Keratinocyte (primary cell): ENCODE measurements around the gene MFSD11. TPM values are rescaled to one million over a fixed set of nuclear protein-coding genes. Genes with fewer than 3 reads are reported as not detected.

Experiments
- DNase-seq: peaks from one replicate; pipeline ENCODE4 v3.0.0-alpha.2; 2011; ENCODE audit warnings: low read depth, missing footprints, low spot score
- FAIRE-seq: peaks from 2 replicates; lab custom pipeline; 2011; peaks lifted over from hg19 to GRCh38; lab: Jason Lieb, UNC
- H2AFZ ChIP-seq: 2 replicates; pipeline ENCODE4 v1.6.0; 2012; ENCODE audit warnings: low read length, control low read depth, inconsistent platforms; ENCODE audit not compliant: control insufficient read depth
- H3K27ac ChIP-seq: 2 replicates; pipeline ENCODE4 v1.5.1; 2011; ENCODE audit warnings: low read length; ENCODE audit not compliant: control insufficient read depth, insufficient read depth
- H3K27me3 ChIP-seq: 3 replicates; pipeline ENCODE4 v1.6.0; 2011; ENCODE audit warnings: low read length; ENCODE audit not compliant: control insufficient read depth, insufficient read depth; ENCODE audit errors: extremely low read depth
- H3K36me3 ChIP-seq, 2 experiments: 2 replicates in 1 of 2; 3 replicates in 1 of 2; pipeline ENCODE4 v1.5.1; 2011; ENCODE audit warnings: low read length in 2 of 2, mild to moderate bottlenecking in 1 of 2; ENCODE audit not compliant: control insufficient read depth in 2 of 2, insufficient read depth in 2 of 2; ENCODE audit errors: extremely low read depth in 1 of 2
- H3K4me1 ChIP-seq: 3 replicates; pipeline ENCODE4 v1.5.1; 2011; ENCODE audit warnings: low read length; ENCODE audit not compliant: control insufficient read depth, insufficient read depth; ENCODE audit errors: extremely low read depth
- H3K4me2 ChIP-seq: 3 replicates; pipeline ENCODE4 v1.6.0; 2011; ENCODE audit warnings: low read depth, low read length; ENCODE audit not compliant: control insufficient read depth, insufficient read depth; ENCODE audit errors: extremely low read depth
- H3K4me3 ChIP-seq, 3 experiments: fragments of 200-600 bp in 1 of 3; sonication (generic) in 1 of 3; 2 replicates in 2 of 3; 3 replicates in 1 of 3; pipeline ENCODE4 v1.5.1; 2011 to 2016; ENCODE audit warnings: low read length in 3 of 3, mild to moderate bottlenecking in 3 of 3, control low read depth in 2 of 3, inconsistent platforms in 1 of 3, low read depth in 1 of 3, mixed read lengths in 1 of 3, mixed run types in 1 of 3, moderate library complexity in 1 of 3; ENCODE audit not compliant: control insufficient read depth in 2 of 3, insufficient read depth in 2 of 3; ENCODE audit errors: extremely low read depth in 1 of 3
- H3K79me2 ChIP-seq: 2 replicates; pipeline ENCODE4 v1.6.0; 2012; ENCODE audit warnings: low read length; ENCODE audit not compliant: control insufficient read depth, insufficient read depth
- H3K9ac ChIP-seq: 3 replicates; pipeline ENCODE4 v1.6.0; 2011; ENCODE audit warnings: low read length; ENCODE audit not compliant: control insufficient read depth, insufficient read depth; ENCODE audit errors: extremely low read depth
- H3K9me1 ChIP-seq: 3 replicates; pipeline ENCODE4 v1.6.0; 2011; ENCODE audit warnings: low read length; ENCODE audit not compliant: control insufficient read depth, insufficient read depth; ENCODE audit errors: extremely low read depth
- H3K9me3 ChIP-seq: 2 replicates; pipeline ENCODE4 v1.5.1; 2012; ENCODE audit warnings: low read depth, low read length; ENCODE audit not compliant: control insufficient read depth
- H4K20me1 ChIP-seq: 3 replicates; pipeline ENCODE4 v1.6.0; 2011; ENCODE audit warnings: low read length; ENCODE audit not compliant: control insufficient read depth, insufficient read depth; ENCODE audit errors: extremely low read depth
- EZH2 ChIP-seq: IDR thresholded peaks from one replicate; pipeline ENCODE4 v1.6.1; 2012; ENCODE audit warnings: inconsistent platforms, mild to moderate bottlenecking, low read length, moderate library complexity
- dilution Hi-C: fragments of 300-500 bp; cut with MboI; formaldehyde crosslinking; loops from one replicate; pipeline ENCODE4 v1.7.0; 2020; ENCODE audit warnings: low sequenced_read_pairs; ENCODE audit not compliant: extremely low pct_ligation_motif_present
- polyA plus RNA-seq, 5 experiments: library from polyadenylated mRNA; depleted of rRNA in 3 of 5; stranded (reverse) in 3 of 5; stranded (forward) in 1 of 5; unstranded in 1 of 5; fragments of >200 nt; gene quantifications; 1 replicate in 1 of 5; 2 replicates in 3 of 5; 3 replicates in 1 of 5; pipeline versions ENCODE4 v1.2.1 to v1.2.3, GENCODE V29; 2011 to 2012; ENCODE audit warnings: missing spikeins in 2 of 5, low read depth in 1 of 5, low replicate concordance in 1 of 5
- TF ChIP-seq, protein P1 (sequence below), 3 experiments: IDR thresholded peaks in 1 of 3; conservative IDR thresholded peaks in 1 of 3; optimal IDR thresholded peaks in 1 of 3; 2 replicates in 2 of 3; 3 replicates in 1 of 3; pipeline versions ENCODE3 to v1.5.1; 2011; ENCODE audit warnings: low read length in 3 of 3, mild to moderate bottlenecking in 3 of 3, moderate library complexity in 2 of 3, control low read depth in 1 of 3, inconsistent platforms in 1 of 3; ENCODE audit not compliant: insufficient read depth in 2 of 3; ENCODE audit errors: extremely low read depth in 1 of 3

The MFSD11 gene
- polyA plus RNA-seq, 1 donor (not counting 4 experiments of a cell fraction or from before 2014, with no cell fraction given): 14.6 TPM

- no peaks in the 10 kb centered on the region for H3K9me1 ChIP-seq
Measured at GRCh38 chr17:76820561-76820960, 82.6 kb downstream of the MFSD11 start.

DNA sequence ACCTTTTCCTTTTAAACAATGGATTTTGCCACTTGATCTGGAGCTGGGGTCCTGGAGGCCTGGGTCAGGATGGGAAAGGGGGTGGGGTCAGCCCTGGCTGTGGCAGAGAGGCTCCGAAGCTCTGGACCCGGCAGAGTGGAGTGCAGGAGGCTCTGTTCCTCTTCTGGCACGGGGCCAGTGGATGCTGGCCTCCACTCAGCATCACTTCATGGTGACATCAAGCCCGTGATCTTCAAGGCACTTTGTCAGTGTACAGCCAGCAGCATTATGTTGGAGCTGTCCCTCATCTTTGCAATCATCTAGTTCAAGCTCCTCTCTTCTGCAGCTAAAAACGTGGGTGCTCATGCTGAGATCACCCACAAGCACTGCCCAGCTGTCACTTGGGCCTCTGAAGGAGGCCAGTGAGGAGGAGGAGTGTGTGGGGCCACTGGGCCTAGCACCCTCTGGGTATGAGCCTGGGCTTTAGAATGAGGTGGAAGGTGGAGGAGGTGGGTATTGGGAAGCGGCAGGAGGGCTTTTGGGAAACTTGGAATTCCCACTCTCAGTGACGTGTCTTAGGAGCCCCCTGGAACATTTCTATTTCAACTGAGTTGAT, 84.4 kb downstream of the MFSD11 start:
- H3K79me2 ChIP-seq: no peaks in the 10 kb centered on the region
- no peak overlapping the region for H3K27ac ChIP-seq
- no peak overlapping the region for H2AFZ ChIP-seq
- peaks cover 23% of the 10 kb centered on the region for H3K27me3 ChIP-seq
- TF ChIP-seq EZH2: no peak
- TF ChIP-seq, protein P1, sequence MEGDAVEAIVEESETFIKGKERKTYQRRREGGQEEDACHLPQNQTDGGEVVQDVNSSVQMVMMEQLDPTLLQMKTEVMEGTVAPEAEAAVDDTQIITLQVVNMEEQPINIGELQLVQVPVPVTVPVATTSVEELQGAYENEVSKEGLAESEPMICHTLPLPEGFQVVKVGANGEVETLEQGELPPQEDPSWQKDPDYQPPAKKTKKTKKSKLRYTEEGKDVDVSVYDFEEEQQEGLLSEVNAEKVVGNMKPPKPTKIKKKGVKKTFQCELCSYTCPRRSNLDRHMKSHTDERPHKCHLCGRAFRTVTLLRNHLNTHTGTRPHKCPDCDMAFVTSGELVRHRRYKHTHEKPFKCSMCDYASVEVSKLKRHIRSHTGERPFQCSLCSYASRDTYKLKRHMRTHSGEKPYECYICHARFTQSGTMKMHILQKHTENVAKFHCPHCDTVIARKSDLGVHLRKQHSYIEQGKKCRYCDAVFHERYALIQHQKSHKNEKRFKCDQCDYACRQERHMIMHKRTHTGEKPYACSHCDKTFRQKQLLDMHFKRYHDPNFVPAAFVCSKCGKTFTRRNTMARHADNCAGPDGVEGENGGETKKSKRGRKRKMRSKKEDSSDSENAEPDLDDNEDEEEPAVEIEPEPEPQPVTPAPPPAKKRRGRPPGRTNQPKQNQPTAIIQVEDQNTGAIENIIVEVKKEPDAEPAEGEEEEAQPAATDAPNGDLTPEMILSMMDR (optimal IDR thresholded peaks at IDR 0.05 in 1 of 3, IDR thresholded peaks at IDR 0.05 in 1 of 3, conservative IDR thresholded peaks at IDR 0.05 in 1 of 3; ENCODE audit: extremely low read depth in 1 of 3, insufficient read depth in 2 of 3, low read length in 3 of 3): no peak
- DNase-seq: no peak
- no peaks in the 10 kb centered on the region for H3K36me3 ChIP-seq
- H4K20me1 ChIP-seq: no peaks in the 10 kb centered on the region
- H3K4me3 ChIP-seq: no peak overlapping the region
- no peak for FAIRE-seq
- no peaks in the 10 kb centered on the region for H3K9me1 ChIP-seq
- no peaks in the 10 kb centered on the region for H3K4me1 ChIP-seq
- no peak overlapping the region for H3K4me2 ChIP-seq
- no peak overlapping the region for H3K9ac ChIP-seq
- dilution Hi-C loops: no loop called here
- no peaks in the 10 kb centered on the region for H3K9me3 ChIP-seq

More at GRCh38 chr17:76820561-76820960, 82.6 kb downstream of the MFSD11 start:
- H3K79me2 ChIP-seq: no peaks in the 10 kb centered on the region
- no peak for FAIRE-seq
- no peak overlapping the region for H3K9ac ChIP-seq
- H3K4me3 ChIP-seq: no peak overlapping the region
- H3K4me1 ChIP-seq: no peaks in the 10 kb centered on the region
- H3K27ac ChIP-seq: no peak overlapping the region
- DNase-seq: no peak
- peaks cover 18% of the 10 kb centered on the region for H3K27me3 ChIP-seq
- no peaks in the 10 kb centered on the region for H4K20me1 ChIP-seq
- no peak overlapping the region for H3K4me2 ChIP-seq
- dilution Hi-C loops: no loop called here
- no peaks in the 10 kb centered on the region for H3K9me3 ChIP-seq
- H3K36me3 ChIP-seq: no peaks in the 10 kb centered on the region
- TF ChIP-seq, protein P1 (optimal IDR thresholded peaks at IDR 0.05 in 1 of 3, IDR thresholded peaks at IDR 0.05 in 1 of 3, conservative IDR thresholded peaks at IDR 0.05 in 1 of 3; ENCODE audit: extremely low read depth in 1 of 3, insufficient read depth in 2 of 3, low read length in 3 of 3): no peak
- no peak for TF ChIP-seq EZH2
- H2AFZ ChIP-seq: no peak overlapping the region
